ENCODE measurements around the gene IPO8.
A peak's percentile ranks its signal among the peaks of the same experiment; 100 is the strongest.

The IPO8 gene

DNA sequence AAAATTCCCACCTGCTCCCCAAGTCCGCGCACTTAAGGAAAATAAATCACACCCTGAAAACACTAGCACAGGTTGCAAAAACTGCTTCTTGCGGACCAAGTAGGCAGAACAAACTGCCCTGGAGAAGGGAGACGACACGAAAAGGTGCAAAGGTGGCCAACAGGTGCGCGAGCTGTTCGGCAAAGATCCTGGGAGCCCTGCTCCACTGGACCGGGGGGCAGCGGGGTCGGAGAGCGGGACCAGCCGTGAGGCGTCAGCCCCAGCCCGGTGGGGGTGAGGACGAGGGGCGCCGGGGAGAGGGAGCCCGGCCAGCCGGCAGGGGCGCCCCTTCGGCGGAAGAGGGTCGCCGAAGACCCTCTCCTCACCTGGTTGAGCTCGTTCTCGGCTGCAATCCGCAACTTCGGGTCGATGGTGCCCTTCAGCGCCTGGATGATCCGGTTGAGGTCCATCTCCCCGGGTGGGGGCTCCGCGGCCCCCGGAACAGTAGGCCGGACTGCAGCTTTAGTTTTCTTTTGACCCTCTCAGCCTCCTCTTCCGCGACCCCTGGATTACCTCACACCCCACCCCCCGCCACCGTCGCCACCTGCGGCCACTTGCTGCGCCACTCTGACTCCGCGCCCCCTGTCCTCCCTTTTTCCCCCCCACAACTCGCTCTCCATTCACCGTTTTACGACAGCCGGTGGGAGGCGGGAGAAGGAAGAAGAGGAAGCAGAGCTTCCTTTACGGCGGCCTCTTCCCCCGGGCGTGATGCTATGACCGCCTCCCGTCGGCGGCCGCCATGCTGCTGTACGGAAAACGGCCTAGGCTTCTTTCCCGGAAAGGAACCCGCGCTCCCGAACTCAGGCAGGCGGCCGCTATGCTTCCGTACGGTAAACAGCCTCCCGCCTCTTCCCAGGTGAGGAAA is at the start of gene IPO8:
IPO8 (minus strand) TSS at position 671 of the 904 bp plus-strand sequence; CDS start at position 449, 222 bp downstream.
- DNase-seq (ENCODE audit: low read depth), result peak; percentile 63

DNA sequence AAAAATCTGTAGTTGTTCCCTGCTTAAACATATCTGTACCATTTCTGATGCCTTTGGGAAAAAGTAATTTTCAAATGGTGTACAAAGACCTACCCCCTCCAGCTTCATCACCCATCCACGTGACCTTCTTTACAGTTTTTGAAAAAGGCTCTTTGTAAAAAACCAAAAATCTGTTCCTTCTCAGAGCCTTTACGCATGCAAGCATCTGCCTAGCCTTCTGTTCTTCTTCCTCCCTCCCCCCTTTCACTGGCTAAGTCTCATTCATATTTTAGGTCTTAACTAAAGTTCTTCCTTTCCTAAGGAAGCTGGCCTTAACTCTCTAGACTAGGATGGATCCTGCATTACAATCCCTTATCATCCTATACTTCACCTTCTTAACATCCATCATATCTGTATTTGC is 48.7 kb upstream of the IPO8 start:
- no peak for DNase-seq (ENCODE audit: low read depth)

GRCh38 chr12:30740274-30740673 is 44.6 kb upstream of the IPO8 start:
- DNase-seq (ENCODE audit: low read depth), result no peak

DNA sequence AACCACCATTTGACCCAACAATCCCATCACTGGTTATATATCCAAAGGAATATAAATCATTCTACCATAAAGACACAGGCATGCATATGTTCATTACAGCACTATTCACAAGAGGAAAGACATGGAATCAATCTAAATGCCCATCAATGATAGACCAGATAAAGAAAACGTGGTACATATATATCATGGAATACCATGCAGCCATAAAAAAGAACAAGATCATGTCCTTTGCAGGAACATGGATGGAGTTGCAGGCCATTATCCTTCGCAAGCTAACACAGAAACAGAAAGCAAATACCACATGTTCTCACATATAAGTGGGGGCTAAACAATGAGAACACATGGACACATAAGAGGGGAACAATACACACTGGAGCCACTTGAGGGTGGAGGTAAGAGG is 43.4 kb upstream of the IPO8 start:
- DNase-seq (ENCODE audit: low read depth), result no peak

- no peak for DNase-seq (ENCODE audit: low read depth)
Observed at GRCh38 chr12:30732954-30733637, 37.4 kb upstream of the IPO8 start.

DNA sequence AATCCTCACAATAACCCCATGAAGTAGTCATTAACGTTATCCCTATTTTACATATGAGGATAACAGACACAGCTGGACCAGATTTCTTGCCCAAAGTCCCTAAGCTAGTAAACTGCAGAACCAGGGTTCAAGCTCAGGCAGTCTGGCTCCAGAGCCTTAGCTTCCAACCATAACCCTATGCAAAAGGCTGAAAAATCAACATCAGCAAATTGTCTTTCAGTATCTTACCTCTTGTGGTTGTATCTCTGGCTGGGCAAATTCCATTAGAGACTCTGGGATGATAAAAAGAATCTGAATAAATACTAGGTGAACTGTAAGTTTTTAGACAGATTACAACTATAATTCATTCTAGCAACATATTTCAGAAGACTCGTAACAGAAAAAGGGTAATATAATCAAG is 34.3 kb upstream of the IPO8 start:
- DNase-seq (ENCODE audit: low read depth), result no peak

GRCh38 chr12:30729547-30729946 is 33.9 kb upstream of the IPO8 start:
- no peak for DNase-seq (ENCODE audit: low read depth)

GRCh38 chr12:30726647-30727046 is 31.0 kb upstream of the IPO8 start:
- DNase-seq (ENCODE audit: low read depth), result no peak

DNA sequence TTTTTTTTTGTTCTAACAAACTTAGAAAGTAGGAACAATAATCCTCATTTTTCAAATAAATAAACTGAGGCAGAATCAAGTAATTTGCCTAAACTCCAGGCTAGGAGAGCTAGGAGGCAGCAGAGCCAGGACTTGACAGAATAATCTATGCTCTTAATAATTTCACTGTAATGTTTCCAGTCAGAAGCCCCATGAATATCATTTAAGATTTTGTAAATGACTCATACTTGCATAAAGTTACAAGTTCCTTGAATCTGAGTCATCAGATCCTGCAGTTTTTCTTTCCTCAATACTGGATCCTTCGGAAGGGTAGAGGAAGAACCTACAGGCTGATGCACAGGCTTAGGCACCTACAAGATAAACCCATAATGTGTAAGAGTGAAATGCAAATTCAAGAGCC is 30.1 kb upstream of the IPO8 start:
- DNase-seq (ENCODE audit: low read depth), result peak; percentile 58

- DNase-seq (ENCODE audit: low read depth), result peak; percentile 64
Observed at GRCh38 chr12:30719060-30719459, 23.4 kb upstream of the IPO8 start.

DNA sequence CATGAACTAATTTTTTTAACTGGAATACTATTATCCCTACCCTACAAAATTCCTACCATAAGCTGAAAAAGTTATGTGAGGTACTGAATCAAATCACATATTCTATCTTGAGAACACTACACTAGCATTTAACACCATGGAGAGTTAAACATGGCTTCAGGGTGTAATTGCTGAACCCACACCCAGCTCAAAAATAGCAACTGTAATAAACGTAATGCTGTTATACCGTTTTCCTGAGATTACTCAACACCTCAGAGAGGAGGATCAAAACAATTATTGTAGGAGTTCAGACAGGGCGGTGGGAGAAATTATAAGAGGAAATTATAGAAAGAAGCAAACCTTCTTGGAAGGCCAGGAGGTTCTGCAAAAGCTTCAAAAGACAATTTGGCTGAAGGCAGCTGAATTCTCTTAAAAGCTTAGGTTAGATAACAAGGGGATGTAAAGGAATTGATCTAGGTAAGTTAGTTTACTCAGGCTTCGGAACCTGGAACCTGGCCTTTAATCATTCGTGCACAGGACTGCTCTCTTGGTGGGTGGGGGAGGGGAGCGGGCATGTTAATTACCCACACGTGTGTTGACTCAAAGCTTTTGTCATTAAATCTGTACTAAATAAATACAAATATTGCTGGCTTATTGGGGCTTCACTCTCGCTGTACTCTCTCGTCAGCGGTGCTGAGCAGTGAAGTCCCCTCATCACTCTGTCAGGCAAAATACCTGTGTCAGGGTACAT is 12.1 kb upstream of the IPO8 start:
- no peak for DNase-seq (ENCODE audit: low read depth)

- DNase-seq (ENCODE audit: low read depth), result no peak
Observed at GRCh38 chr12:30706476-30706875, 10.8 kb upstream of the IPO8 start.

DNA sequence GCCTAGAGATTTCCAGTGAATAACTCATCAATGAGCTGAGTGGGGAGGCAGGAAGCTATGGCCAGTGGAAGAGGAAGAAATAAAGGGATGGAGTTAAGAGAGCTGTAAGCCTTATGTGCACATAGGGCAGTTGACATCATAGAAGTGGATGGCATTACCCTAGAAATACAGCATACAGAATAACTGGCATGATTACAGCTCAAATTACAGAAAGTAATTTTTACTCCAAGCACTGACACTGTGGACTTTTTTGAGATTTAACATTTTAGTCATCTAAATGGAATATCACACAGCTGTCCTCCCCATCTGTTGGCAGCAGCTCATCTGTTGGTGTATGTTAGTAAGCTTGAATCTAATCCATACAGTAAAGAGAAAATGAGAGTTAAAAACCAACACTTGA is 5.4 kb upstream of the IPO8 start:
- no peak for DNase-seq (ENCODE audit: low read depth)

GRCh38 chr12:30700216-30700900 is 4.7 kb upstream of the IPO8 start:
- DNase-seq (ENCODE audit: low read depth), result no peak

DNA sequence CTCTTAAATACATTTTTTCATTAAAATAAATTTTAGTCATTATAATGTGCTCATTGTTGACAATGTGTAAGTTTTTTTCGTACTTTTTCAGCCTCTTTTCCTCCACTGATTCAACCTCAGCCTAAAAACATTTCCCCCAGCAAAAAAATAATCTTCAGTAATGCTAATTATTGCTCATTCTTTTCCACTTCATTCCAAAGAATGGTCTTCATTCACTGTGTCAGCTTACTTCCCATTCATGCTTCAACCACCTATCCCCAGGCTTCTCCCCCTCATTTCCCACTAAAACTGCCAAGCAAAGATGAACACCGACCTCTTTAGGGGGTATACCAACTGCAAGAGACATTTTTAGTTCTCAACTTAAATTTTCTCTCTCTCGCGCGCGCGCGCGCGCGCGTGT is 2.7 kb upstream of the IPO8 start:
- no peak for DNase-seq (ENCODE audit: low read depth)

DNA sequence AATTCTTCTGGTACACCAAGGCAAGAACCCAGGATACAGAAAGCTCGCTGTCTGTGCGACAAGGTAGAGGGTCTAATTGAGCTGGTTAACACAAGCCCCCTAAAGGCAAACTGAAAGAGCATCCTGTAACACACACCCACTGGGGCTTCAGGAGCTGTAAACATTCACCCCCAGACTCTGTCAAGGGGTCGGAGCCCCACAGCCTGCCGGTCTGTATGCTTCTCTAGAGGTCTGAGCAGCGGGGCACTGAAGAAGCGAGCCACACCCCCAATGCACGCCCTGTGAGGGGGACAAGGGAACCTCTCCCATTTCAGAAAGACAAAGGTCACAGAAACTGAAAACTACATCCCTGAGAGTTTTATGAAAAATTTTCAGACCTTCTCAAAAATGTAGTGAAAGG is 1.3 kb upstream of the IPO8 start:
- no peak for DNase-seq (ENCODE audit: low read depth)

GRCh38 chr12:30696486-30696885 is 817 bp upstream of the IPO8 start:
- DNase-seq (ENCODE audit: low read depth), result no peak

GRCh38 chr12:30696103-30696408 is 387 bp upstream of the IPO8 start:
- DNase-seq (ENCODE audit: low read depth), result no peak

- DNase-seq (ENCODE audit: low read depth), result no peak
Observed at GRCh38 chr12:30694412-30695198, 1.1 kb downstream of the IPO8 start.

DNA sequence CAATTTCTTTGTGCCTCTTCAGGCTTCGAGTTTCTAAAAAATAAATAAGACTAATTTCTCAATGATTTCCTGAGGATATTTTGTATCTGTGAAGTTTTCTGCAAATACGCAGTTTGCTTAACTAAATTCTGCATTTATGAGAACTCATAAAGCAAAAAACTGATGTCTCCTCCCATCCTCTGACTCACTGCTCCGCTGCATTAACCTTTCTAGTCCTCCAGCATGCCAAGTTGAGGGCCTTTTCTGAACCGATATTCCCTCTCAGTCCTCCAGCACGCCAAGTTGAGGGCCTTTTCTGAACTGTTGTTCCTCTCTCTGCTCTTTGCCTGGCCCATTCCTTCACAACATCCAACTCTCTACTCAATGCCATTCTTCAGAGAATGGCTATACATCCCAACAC is 3.2 kb downstream of the IPO8 start:
- DNase-seq (ENCODE audit: low read depth), result no peak

- DNase-seq (ENCODE audit: low read depth), result peak; percentile 58
Observed at GRCh38 chr12:30691122-30691879, 4.4 kb downstream of the IPO8 start.

Measured in HS-5 (cell line).